8988T (cell line): ENCODE results near the gene PCBD2.

Source experiments
- DNase-seq: peaks from one replicate; pipeline ENCODE4 v3.0.0; 2011

Gene PCBD2

GRCh38 chr5:135008556-135008955 lies 103.6 kb downstream of the PCBD2 start:
- DNase-seq = no peak

DNA sequence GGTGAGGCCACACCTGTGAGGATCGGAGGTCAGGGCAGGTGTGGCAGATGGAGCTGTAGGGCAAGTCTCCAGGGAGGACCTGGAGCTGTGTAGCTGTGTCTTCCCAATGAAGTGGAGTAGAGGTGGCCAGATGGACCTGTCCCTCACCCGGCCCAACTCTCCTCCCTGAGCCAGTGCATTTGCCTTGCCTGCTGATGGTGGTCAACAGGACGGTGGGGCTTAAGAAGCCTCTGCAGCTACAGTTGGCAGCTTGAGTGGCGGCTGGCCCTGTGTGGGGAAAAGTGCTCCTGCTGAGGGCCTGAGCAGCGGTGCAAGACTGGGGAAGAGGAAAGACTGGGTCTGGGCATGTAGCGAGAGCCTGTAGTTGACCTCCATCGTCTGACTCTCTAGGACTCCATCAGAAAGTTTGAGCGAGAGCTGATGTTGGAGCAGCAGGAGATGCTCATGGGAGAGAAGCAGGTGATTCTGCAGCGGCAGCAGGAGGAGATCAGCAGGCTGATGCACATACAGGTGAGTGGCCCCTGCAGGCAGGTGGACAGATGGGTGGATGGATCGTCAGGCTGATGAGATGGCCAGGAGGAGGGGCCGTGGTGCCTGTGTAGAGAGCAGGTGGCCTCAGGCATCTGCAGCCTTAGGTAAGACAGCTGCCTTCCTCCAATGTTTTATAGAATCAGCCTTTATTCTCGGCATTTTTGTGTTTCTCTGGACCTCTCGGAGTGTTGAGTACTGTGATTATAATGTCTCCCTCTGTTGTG lies 104.2 kb downstream of the PCBD2 start:
- no peak for DNase-seq

- DNase-seq = no peak
Measured at GRCh38 chr5:135009736-135010501, 105.0 kb downstream of the PCBD2 start.

DNA sequence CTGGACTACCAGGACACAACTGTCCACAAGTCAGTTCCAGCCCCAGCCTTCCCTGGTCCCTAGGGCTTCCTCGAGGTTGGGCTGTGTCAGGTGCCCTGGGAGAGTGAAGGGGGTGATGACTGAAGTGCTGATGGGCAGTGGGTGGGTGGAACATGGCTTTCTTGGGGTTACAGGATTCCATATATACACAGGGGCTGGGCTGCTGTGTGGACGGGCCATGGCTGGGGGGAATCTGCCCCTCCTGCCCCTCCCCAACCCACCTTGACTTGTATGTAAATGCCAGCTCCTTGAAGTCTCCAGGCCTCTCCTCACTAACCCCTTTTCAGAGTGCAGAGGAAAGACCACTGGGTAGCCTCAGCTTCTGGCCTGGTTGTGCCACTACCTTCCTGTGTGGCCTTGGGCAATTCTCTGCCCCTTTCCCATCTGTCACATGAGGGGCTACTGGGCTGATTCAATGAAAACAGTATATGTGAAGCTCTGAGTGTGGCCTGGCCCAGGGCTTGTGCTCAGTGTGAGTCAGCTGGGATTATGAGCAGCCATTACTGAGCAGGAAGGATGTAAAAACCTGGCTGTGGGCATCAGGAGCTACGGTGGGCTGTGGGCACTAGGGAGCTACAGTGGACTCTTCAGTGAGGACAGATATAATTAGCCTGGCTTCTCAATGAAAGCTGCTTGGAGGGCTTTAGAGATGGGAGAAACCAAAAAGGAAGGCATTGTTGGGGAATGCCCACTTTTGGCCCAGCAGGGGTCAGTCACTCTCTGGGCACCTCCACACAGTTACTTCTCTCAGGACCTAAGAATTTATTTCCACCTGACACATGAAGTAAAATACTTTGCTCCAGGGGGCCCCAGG lies 105.8 kb downstream of the PCBD2 start:
- DNase-seq = no peak

DNA sequence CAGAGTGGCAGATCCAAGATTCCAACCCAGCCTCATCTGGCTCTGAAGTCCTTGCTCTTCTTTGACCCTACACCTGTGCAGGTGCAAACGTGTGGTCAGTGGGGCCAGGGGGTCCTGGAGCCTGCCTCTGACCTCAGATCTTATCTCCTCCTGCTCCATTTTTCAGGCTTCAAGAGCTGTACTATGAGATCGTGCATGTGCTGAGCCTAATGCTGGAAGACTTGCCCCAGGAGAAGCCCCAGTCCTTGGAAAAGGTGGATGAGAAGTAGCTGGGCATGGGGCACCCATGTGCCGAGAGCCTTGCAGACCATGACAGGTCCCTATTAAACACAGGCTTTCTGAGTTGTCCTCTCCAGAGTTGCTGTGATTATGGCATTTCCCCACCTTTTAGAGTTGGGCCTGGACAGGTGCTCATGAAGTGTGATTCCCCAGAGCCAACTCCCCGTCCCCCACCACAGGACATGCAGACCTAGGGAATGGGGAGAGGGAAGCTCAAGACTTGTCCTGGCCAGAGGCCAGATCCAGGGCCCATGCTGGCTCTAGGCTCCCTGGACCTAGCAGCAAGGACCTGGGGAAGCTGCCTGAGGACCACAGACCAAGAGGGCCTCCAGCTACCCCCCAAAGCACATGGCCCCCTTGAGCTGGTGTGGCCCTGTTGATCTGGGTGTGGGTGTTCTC lies 106.6 kb downstream of the PCBD2 start:
- DNase-seq = no peak

DNA sequence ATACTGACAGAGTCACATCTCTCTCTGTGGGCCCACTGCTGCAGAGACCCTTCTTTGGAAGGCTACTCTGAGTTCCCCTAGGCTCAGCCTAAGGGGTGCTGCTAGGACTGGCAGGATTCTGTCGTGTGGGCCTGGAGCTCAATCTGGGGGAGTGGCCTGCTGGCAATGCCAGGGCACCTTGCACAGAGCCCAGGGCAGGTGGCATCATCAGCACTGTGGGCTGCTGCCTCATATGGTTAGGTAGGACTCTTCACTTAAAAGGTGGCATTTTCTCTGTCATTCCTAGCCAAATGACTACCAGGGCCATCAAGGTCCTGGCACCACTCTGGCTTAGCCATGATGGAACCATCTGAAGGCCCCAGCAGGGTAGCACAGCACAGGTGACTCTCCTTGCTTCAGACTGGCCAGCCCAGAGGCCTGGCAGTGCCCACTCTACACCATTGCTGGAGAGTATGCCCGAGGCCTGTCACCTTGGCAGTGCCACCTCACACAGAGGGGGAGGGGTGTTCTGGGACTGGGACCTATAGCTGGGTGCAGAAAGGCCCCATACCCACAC lies 107.2 kb downstream of the PCBD2 start:
- DNase-seq = peak; percentile 7
